D721Med (cell line): Measurements from ENCODE around the gene ARHGAP6.

Source experiments
- DNase-seq: peaks from one replicate; pipeline ENCODE4 v3.0.0; 2011; ENCODE audit warnings: low spot score; ENCODE audit not compliant: insufficient read length
- FAIRE-seq: peaks from 2 replicates; lab custom pipeline; 2011; peaks lifted over from hg19 to GRCh38; lab: Jason Lieb, UNC
- CTCF ChIP-seq: IDR thresholded peaks from 2 replicates; pipeline ENCODE4 v1.5.1; 2012; ENCODE audit warnings: mild to moderate bottlenecking, control low read depth; ENCODE audit not compliant: insufficient read depth; ENCODE audit errors: missing control alignments

The ARHGAP6 gene

GRCh38 chrX:11328134-11328533, 337.6 kb downstream of the ARHGAP6 start:
- no peak for TF ChIP-seq CTCF
- FAIRE-seq (no peak), DNase-seq (no peak)

- DNase-seq (no peak), FAIRE-seq (no peak)
- TF ChIP-seq CTCF: no peak
These were observed 343.7 kb downstream of the ARHGAP6 start for GRCh38 chrX:11321986-11322385.

GRCh38 chrX:11319806-11320520, 345.8 kb downstream of the ARHGAP6 start:
- FAIRE-seq (peak; percentile 60), DNase-seq (no peak)
- TF ChIP-seq CTCF: no peak

- no peak for DNase-seq
- FAIRE-seq: no peak
- no peak for TF ChIP-seq CTCF
These were observed 354.0 kb downstream of the ARHGAP6 start for GRCh38 chrX:11311706-11312105.

GRCh38 chrX:11309220-11309619, 356.5 kb downstream of the ARHGAP6 start:
- no peak for TF ChIP-seq CTCF
- FAIRE-seq: no peak
- no peak for DNase-seq

GRCh38 chrX:11305641-11306040, 360.1 kb downstream of the ARHGAP6 start:
- FAIRE-seq (no peak), DNase-seq (no peak)
- no peak for TF ChIP-seq CTCF

- TF ChIP-seq CTCF: no peak
- no peak for FAIRE-seq
- DNase-seq: no peak
These were observed 360.9 kb downstream of the ARHGAP6 start for GRCh38 chrX:11304829-11305228.
